Right lobe of liver (tissue), 6 donors: ENCODE data around the gene PXYLP1. TPM values are rescaled to one million over a fixed set of nuclear protein-coding genes. Genes with fewer than 3 reads are reported as not detected.

ENCODE experiments used
- ATAC-seq, 4 donors: fragments of 200-7000 bp; cut with Tn5 transposase; one replicate each; pipeline ENCODE4 v1.9.1; 2020; ENCODE audit warnings: mild to moderate bottlenecking in 4 of 4, moderate library complexity in 4 of 4
- DNase-seq, 3 donors: peaks; one replicate each; pipeline ENCODE4 v3.0.0-alpha.2; 2020
- H3K27ac ChIP-seq, 3 donors: fragments of 200-600 bp; one replicate each; pipeline ENCODE4 v1.8.0; 2022
- H3K27me3 ChIP-seq, 2 donors: fragments of 200-600 bp; one replicate each; pipeline ENCODE4 v1.8.0; 2022
- H3K36me3 ChIP-seq, 4 donors: fragments of 200-600 bp; sonication (generic) in 1 of 4; one replicate each; pipeline versions ENCODE4 v1.5.1 to v1.8.0; 2017 to 2022; ENCODE audit warnings: control low read depth in 1 of 4
- H3K4me1 ChIP-seq, 4 donors: fragments of 200-600 bp; sonication (generic) in 1 of 4; one replicate each; pipeline versions ENCODE4 v1.5.1 to v1.8.0; 2017 to 2022; ENCODE audit warnings: control low read depth in 1 of 4
- H3K4me3 ChIP-seq, 3 donors: fragments of 200-600 bp; one replicate each; pipeline ENCODE4 v1.8.0; 2022
- H3K9me3 ChIP-seq, 4 donors: fragments of 200-600 bp; sonication (generic) in 1 of 4; one replicate each; pipeline versions ENCODE4 v1.5.1 to v1.8.0; 2017 to 2022; ENCODE audit warnings: control low read depth in 1 of 4
- CTCF ChIP-seq, 4 donors: fragments of 200-600 bp in 3 of 4; fragments of 450-650 bp in 1 of 4; IDR thresholded peaks; one replicate each; pipeline versions ENCODE4 v1.5.1 to v1.8.0; 2016 to 2022; ENCODE audit warnings: antibody characterized with exemption in 4 of 4, mild to moderate bottlenecking in 2 of 4
- POLR2A ChIP-seq: fragments of 450-650 bp; IDR thresholded peaks from one replicate; pipeline ENCODE4 v1.6.1; 2017; ENCODE audit warnings: antibody characterized with exemption, mild to moderate bottlenecking
- WGBS: methylation state at CpG from one replicate; pipeline ENCODE4 v1.1.6; 2018; ENCODE audit warnings: low coverage, low lambda C conversion rate; ENCODE audit not compliant: insufficient coverage; ENCODE audit errors: missing lambda C conversion rate; 5-methylcytosine and 5-hydroxymethylcytosine counted together
- intact Hi-C, 2 donors: fragments of 100-400 bp; cut with DNase I; formaldehyde crosslinking; loops; one replicate each; pipeline versions ENCODE4 v1.11.2 to v1.14.1; 2022
- total RNA-seq, 6 experiments: library from RNA; depleted of rRNA in 2 of 6; stranded (reverse); fragments of >200 nt in 2 of 6; fragmentation: NEBNext Ultra II Directional in 3 of 6; extraction: Animal tissue kit (Norgen Biotek cat#: 25700) in 3 of 6; gene quantifications; one replicate each; pipeline versions ENCODE4 v1.1.0 to v1.2.4, GENCODE V29; 2016 to 2023
- donor health status: DM: no; HTN: yes; CAD: no.
- donor health status: DM: no; HTN: no; CAD: no.
- donor health status: DM: no; HTN: no; CAD: no.
- donor health status: DM: no; HTN: yes; CAD: no.
- donor health status: DM: no; HTN: yes; CAD: no.

PXYLP1 gene
- total RNA-seq, 6 experiments from 2014 or later = 2.0 to 4.7 (median 3.0) TPM

GRCh38 chr3:141240286-141240685, 8.7 kb downstream of the PXYLP1 start:
- TF ChIP-seq POLR2A (no peak), CTCF (IDR thresholded peaks at IDR 0.05) (no peak)
- no peaks in the 10 kb centered on the region for H3K36me3 ChIP-seq
- H3K27ac ChIP-seq = no peak overlapping the region
- H3K4me1 ChIP-seq = peaks cover 0 to 6% (median 0%) of the 10 kb centered on the region in 4 donors
- no peaks in the 10 kb centered on the region for H3K27me3 ChIP-seq
- H3K4me3 ChIP-seq = no peak overlapping the region
- no peaks in the 10 kb centered on the region for H3K9me3 ChIP-seq
- no CpG with 5 or more reads among the region's 1 CpG for WGBS
- intact Hi-C loops = no loop called here
- ATAC-seq (no peak), DNase-seq (no peak)

DNA sequence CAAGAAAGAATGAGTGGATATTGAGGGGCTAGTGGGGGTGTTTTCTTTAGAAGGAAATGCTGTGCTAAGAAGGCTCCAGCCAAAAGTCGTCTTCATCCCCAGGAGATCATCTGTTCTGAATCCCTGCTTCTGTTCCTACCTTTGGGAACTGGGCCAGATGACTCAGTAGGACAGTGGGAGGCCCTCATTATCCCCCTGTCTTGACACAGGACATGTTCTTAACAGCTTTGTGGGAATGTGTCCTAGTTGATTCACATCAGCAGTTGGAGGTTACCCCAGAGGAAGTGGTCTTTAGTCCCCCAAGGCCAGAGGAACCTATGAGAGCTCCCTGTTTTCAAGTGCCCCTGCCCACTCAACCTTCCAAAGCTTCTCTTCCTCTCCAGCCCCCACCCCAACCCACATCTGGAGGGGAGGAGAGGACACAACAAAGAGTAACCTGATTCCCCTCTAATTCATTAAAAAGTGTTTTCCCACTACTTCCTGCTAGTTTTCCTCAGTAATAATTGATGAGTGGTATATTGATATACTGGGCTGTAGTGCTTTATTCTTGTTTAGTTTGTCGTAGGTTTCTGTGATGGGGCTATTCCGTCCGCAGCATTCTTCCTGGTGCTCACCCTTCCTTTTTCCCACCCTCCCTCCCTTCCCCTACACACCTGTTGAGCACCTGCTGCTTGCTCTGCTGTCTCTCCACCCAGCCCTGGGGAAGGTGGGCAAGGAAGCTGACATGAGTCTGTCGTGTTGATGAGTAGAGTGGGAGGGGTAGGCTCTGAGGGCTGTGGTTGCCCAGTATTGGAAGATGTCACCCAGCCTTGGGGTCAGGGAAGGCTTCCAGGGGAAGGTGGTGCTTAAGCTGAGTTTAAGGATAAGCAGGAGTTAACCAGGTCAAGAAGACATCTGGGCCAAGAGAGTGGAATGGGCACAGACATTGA, 9.3 kb downstream of the PXYLP1 start:
- H3K27ac ChIP-seq = no peak overlapping the region

DNA sequence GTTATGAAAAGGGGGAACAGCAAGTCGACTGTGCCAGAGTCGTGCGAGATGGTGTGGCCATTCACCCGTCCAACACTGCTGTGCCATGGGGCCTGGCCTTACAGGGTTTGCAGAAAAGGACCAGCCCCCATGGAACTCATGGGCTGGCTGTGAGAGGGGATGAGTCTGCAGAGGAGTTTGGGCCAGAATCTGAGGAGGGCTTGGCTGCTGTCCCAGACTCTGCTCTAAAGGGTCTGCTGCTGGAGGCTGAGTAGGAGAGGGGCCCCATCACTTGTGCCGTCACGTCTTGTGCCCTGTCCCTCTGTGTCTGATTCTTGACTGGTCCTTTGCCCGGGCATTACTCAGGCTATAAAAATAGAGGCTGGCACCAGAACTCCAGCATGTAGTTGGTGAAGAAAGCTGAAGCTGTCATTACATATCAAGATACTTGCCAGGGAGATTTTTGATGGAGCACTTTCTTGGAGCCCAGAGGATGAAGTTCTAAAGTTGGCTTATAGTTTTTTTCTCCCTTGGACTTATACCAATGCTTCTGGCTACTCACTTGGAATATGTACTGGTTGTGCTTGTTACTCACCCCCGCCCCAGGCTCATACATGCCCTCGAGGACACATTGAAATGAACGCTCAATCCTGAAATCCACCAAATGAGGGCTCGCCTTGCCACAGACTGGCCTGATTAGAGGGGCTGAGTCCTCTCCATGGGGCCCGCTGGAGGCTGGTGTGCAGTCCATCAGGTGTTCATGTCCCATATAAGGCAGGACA, 10.2 kb downstream of the PXYLP1 start:
- ATAC-seq (no peak), DNase-seq (peak in 1 of 3 donors; percentile 37)
- 75% methylated on average over 4 of the region's 12 CpGs for WGBS
- no peaks in the 10 kb centered on the region for H3K36me3 ChIP-seq
- intact Hi-C loops = no loop called here
- no peak overlapping the region for H3K4me3 ChIP-seq
- no peaks in the 10 kb centered on the region for H3K4me1 ChIP-seq
- no peaks in the 10 kb centered on the region for H3K9me3 ChIP-seq
- H3K27ac ChIP-seq = no peak overlapping the region
- TF ChIP-seq CTCF (IDR thresholded peaks at IDR 0.05) = no peak
- no peak for TF ChIP-seq POLR2A
- no peaks in the 10 kb centered on the region for H3K27me3 ChIP-seq

More for the DNA sequence above, 9.3 kb downstream of the PXYLP1 start:
- TF ChIP-seq CTCF (IDR thresholded peaks at IDR 0.05) (no peak), POLR2A (no peak)
- Histone ChIP-seq H3K9me3 (no peaks in the 10 kb centered on the region), H3K4me1 (peaks cover 0 to 4% (median 0%) of the 10 kb centered on the region in 4 donors), H3K27me3 (no peaks in the 10 kb centered on the region), H3K4me3 (no peak overlapping the region), H3K36me3 (no peaks in the 10 kb centered on the region)
- peak in 1 of 3 donors; percentile 28 for DNase-seq
- ATAC-seq = peak in 1 of 4 donors; percentile 14
- 96% methylated on average over 4 of the region's 5 CpGs for WGBS
- intact Hi-C loops = no loop called here

GRCh38 chr3:141242377-141243092, 10.9 kb downstream of the PXYLP1 start:
- Histone ChIP-seq H3K27me3 (no peaks in the 10 kb centered on the region), H3K27ac (no peak overlapping the region), H3K4me3 (no peak overlapping the region), H3K4me1 (no peaks in the 10 kb centered on the region), H3K36me3 (no peaks in the 10 kb centered on the region), H3K9me3 (no peaks in the 10 kb centered on the region)
- DNase-seq = no peak
- TF ChIP-seq CTCF (IDR thresholded peaks at IDR 0.05) = no peak
- no peak for TF ChIP-seq POLR2A
- 92% methylated on average over 1 of the region's 5 CpGs for WGBS
- no peak for ATAC-seq
- intact Hi-C loops = no loop called here
